Measurements from ENCODE around the gene ANXA6.

The ANXA6 gene

DNA sequence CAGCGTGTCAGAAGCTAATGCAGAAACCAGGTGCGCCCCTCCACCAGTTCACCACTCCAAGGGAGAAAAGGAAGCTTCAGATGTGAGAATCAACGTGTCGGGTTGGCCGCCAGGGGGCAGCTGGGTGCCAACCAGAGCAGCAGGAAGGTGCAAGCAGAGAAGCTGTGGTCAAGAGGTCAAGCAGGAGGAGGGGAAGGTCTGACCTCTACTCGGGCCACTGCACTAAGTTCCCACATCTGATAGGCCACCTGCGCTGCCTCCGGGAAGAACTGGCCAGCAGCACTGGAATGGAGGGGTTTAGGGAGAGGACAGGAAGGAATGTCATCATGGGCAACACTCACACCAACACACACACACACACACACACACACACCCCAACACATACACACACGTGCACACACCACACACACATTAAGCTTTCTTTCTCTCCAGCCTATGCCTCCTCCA, 31.4 kb downstream of the ANXA6 start:
- peak; percentile 18 to 27 for DNase-seq

DNA sequence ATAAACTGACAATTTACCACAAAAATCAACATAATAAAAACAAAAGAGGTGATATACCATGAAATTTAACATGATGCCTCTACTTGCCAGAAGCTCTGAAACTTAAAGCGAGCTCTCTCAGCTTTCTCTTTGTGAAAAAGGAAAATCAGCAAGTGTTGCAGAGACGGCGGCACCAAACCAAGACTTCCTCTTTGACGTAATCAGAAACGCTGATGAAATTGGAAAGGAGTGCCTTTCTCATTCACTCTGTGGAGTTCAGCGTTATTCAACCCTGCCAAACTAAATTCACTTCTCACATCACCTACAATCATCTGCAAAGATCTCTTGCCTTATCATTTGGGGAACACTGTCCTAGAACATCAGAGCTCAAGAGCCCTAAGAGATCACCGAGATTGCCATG, 32.2 kb downstream of the ANXA6 start:
- DNase-seq = peak in 1 of 2 donors; percentile 34

DNA sequence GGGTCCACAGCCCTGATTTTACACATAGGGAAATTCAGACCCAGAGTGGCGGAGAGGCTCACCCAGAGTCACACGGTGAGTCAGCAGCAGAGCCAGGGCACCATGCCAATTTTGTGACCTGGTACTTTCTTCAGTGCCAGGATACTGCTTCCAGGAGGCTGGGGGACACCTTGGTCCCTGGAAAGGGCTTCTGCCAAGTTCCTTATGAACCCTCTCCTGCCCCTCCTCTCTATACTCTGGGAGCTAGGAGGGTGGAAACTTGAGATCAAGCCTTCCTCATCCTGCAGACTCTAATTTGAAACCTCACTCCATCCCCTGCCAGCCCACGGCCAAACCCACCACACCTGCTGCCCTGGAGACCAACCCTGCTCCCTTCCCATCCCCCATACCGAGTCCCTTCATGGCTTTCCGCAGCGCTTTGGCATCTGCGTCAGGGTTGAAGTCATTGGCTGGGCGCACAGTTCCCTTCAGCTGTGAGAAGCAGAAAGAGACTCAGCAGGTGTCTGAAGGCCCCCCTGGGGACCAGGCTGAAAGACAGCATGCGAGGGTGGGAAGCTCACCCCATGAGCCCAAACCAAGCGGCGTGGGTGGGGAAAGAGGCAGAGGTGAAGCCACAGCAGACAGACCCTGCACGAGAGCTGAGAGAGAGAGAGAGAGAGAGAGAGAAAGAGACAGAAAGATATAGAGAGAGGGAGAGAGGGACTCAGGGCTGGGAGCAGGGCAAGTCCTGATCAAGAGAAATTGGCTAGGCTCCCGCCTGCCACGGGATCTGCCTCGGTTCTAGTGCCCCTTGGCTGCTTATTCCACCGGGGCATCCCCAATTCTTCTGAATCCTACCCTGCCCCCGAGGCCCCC, 33.5 kb downstream of the ANXA6 start:
- peak in 1 of 2 donors; percentile 14 for DNase-seq

DNA sequence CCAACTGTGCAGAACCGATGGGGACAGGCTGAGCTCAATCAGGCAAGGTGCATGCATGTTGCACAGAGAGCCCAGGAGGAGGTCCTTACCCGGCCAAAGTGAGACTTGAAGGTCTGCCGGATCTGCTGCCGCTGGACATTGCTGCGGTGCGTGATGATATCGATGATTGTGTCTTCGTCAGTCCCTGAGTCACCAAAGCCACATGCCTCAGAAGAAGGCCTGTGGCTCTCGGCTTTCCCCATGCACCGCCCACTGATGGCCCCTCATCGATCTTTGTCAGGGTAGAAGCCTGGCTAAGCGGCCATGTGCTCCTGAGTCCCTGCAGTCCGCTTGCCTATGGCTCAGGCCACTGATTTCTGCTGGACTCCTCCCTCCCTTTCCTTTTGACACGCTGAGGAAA, 34.8 kb downstream of the ANXA6 start:
- no peak for DNase-seq

DNA sequence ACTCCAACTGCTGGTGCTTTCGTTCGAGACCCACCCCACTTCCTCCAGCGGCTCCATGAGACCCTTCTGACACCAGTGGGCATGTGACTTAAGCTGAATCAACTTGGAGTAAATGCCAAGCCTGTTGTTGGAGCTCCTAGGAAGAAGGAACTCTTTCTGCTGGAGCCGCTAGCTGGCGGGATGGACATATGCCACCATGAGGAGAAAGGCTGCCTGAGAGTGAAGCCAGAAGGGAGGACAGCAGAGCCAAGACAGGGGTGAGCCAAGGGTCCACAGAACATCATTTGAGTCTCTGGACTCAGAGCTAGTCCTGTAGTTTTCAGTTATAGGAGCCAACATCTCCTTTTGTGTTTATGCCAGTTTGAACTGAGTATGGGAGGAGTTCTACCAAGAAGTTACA, 35.9 kb downstream of the ANXA6 start:
- DNase-seq = no peak

DNA sequence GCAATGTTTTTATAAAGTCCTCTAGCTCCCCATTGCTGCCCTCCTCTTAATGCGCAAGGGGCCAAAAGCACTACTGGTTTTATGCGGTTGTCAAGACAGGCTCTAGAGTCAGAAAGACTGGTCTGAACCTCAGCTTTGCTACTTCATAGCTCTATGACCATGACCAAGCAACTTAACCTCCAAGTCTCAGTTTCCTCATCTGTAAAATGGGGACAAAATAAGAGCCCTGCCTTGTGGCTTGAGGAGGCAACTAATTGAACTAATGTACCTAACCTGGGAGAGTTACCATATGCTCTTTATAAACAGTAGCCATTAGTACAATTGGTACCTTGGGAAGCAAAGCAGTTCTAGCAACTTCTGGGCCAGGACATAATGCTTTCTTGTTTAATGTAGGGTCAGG, 36.5 kb downstream of the ANXA6 start:
- no peak for DNase-seq

DNA sequence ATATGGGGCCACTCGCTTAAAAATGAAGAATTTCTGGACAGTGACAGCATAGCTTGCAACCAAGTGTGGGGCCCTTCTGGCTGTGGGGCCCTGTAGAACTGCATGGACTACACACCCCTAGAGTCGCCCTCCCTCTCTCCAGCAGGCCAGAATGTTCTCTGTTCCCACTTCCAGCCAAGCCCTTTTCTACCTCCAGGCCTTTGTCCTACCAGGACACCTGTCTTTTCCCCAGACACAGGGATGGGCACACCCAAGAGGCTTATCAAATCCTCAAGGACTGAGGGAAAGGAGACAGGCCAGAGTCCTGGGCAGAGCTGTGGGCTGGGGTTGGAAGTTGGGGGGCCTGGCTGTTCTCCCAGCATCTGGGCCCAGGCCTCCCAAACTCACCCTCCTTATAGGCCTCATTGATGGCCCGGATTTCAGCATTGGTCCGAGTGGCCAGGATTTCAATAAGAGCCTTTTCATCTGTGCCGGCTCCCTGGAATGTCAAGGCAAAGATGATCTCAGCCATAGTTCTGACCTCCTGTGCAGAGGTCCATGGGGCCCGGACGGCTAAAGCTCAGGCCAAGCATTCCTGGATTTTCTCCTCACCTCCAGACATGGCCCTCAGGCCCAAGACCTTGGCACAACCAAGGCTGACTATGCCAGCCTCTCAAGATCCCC, 38.5 kb downstream of the ANXA6 start:
- DNase-seq = no peak

DNA sequence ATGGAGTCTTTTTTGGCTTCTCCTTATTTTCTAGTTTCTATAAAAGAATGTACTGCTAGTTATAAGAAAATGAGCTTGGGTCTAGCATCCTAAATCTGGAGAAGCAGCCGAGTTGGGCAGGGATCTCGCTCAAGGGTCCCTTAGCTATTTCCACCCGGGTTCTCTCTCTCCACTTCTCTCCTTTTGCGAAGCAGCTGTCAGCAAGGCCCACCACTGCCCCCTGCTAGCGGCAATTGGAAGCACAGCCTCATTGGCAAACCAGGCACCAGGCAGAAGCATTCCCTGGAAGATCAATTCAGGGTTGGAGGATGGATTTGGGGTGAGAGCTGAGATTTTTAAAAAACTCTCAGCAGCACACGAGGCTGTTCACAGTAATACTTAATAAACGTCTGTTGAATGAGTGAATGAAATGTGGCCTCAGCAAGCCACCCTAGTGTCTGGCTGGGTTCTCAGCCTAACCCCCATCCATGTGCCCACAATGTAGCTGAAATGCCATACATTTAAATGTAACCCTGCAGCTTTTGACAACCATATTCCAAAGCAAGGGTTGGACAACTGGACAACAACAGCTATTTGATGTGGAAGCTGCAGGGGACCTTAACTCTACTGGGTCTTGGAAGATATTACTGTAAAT, 42.2 kb downstream of the ANXA6 start:
- peak; percentile 31 to 58 for DNase-seq

DNA sequence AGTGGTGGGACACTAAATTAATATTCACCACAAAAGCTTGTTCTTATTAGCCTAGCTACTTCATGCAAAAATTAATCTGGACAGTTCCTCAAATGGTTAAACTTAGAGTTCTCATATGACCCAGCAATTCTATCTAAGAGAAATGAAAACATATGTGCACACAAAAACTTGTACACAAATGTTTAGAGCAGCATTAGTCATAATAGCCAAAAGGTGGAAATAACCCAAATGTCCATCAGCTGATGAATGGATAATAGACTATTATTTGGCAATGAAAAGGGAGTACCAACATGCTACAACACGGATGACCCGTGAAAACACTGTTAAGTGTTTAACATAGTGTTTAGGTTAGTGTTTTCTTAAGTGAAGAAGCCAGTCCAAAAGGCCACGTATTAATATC, 43.9 kb downstream of the ANXA6 start:
- no peak for DNase-seq

DNA sequence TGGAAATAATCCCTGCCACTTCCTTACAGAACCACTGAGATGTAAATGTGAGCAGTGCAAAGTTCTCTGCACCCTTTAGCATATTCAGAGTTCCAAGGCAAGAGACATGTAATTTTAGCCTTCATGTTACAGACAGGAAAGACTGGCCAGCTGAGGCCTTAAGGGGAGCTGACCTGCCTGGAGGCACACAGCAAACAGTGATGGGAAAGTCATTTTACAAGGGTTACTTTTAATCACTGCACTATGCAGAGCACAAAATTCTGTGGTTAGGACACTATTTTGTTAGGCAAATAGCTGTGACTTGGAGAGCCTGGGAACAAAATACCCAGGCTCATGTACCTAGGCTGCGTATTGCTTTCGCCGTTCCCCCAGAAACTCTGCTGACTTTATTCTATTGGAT, 46.6 kb downstream of the ANXA6 start:
- no peak for DNase-seq

DNA sequence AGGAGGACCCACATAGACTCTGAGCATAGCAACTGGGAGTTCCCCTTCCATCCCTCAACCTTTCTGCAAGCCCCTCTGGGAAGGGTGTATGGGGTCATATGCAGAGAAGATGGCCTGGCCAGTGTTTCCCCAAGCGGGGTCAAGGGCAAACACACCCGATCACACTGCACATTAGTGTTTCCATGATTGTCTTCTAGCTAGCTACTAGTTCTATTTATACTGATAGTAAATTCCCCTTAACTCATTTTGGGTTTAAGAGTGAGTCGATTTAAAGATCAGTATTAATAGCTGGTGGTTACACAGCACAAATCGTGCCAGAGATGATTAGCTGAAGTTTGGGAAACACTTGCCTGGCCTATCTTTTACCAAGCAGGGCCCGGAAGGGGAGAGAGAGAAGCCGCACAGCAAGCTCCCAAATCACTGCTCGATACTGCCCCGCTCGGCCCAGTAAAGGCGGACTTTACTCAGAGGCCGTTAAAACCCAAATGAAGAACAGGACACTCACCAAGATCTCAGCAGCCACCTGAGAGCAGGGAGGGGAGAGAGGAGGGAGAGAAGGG, 47.4 kb downstream of the ANXA6 start:
- DNase-seq = no peak

DNA sequence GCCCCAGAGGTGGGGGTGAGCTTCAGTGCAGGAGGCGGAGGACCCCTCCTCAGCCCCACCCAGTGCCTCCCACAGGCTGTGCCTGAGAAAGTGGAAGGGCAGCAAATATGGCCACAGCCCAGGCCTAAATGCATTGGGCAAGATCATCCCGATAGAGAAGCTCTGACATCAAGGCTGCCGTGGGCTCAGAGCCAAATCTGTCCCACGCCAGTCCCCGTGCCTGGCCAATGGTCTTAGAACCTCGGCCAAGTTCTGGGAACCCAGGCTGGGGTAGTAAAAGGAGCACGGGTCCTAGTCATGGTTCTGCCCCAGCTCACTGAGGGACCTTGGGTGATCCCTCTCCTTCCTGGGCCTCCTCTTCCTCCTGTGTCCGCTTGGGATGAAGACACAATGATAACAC, 49.0 kb downstream of the ANXA6 start:
- no peak for DNase-seq

DNA sequence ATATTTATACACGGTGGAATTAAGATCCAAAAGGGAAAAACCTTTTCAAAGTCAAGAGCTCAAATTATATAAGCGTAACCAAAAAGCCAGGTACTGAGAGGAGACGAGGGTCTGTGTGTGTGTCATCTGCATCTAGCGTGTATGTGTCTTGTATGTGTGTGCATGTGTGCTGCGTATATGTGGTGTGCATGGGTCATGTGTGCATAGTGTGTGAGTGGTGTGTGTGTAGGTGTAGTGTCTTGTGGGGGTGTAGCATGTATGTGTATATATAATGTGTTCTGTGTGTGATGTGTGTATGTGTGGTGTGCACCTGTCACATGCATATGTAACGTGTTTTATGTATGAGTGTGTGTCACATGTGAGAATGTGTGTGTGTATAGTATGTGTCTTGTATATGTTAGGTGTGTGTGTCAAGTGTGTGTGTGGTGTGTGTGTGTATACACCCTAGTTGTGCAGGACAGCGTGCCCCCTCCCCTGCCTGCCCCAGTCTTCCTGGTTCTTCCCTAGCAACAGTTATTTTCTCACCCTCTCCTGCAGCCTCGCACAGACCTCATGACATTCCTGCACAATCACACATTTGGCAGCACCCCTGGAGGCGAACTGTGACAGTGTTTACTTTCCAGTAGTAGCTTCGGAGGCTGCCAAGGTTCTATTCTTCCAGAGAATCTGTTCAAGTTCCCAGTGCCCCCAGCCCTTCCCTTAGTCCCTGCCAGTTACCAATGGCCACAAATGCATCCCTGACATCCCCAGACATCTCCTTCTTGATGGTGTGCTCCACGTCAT, 49.6 kb downstream of the ANXA6 start:
- DNase-seq = no peak

DNA sequence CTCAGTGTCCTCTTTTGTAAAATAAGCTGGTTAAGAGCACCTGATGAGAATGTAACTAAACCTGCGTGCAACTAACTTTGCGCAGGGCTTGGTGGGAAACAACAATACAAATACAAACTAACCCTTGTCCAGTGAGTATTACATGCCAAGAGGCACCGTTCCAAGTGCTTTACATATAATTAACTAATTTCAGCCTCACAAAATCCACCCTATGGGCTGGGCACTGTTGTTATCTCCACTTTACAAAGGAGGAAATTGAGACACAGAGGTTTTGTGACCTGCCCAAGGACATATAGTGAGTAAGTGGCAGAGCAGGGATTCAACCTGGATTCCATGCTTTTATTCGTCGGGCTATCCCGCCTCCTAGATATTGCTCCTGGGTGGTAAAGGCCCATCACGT, 50.5 kb downstream of the ANXA6 start:
- no peak for DNase-seq

DNA sequence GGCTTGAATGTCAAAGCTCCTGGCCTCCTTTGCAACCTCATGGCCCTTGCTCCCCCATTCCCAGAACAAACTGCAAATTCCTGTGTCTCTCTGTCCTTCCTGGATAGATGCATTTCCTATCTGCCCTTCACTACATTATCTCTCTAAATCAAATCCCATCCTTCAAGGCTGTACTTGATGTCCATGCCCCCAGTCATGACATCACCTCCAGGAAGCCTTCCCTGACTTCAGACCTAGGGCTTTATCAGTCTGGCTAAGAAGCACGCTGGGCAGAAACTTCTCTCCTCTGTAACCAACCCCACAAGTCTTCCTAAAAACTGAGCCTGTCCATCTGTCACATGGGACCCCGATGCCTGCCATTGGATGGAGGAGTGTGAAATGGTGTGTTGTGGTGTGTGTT, 51.1 kb downstream of the ANXA6 start:
- no peak for DNase-seq

DNA sequence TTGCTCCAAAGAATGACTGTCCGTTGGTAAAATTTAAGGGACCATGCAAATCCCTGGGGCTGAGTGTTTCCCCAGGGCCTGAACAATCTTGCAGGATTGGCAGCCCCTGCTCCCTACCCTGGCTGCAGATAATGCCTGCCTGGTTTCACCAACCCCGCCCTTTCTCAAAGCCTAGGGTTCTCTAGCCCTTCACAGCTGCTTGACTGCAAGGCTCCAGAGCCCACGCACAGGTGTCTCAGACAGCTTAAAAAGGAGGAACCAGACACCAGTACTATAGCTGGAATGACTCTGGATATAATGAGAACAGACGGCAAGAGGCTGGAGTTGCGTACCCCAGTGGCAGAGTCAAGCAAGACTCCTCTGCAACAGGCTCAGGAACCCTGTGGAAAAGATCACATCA, 51.5 kb downstream of the ANXA6 start:
- DNase-seq = no peak

DNA sequence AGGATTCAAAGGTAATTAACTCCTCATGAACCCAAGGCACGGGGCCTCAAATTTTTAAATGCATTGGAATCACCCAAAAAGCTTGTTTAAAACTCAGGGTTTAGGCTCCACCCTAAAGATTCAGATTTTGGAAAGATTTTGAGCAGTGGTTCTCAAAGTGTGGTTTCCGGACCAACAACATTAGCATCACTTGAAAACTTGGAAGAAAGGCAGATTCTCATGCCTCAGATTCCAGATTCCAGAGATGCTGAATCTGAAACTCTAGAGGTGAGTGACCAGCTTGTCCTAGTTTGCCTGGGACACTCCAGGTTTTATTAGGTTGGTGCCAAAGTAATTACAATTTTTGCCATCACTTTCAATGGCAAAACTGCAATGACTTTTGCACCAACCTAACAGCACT, 52.0 kb downstream of the ANXA6 start:
- DNase-seq = no peak

DNA sequence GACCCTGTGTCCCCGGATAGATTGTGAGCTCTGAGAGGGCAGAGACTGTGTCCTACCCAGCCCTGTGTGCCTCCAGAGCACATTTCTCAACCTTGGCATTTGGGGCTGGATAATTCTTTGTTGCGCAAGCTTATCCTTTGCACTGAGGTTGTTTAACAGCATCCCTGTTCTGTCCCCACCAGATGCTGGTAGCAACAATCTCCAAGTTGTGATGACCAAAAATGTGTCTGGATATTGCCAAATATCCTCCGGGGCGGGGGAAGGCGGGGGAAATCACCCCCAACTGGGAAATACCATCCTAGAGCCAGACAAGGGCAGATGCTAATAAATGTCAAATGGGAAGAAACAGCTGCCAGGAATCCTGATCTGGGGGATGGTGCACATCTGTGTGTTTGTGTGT, 52.8 kb downstream of the ANXA6 start:
- no peak for DNase-seq

DNA sequence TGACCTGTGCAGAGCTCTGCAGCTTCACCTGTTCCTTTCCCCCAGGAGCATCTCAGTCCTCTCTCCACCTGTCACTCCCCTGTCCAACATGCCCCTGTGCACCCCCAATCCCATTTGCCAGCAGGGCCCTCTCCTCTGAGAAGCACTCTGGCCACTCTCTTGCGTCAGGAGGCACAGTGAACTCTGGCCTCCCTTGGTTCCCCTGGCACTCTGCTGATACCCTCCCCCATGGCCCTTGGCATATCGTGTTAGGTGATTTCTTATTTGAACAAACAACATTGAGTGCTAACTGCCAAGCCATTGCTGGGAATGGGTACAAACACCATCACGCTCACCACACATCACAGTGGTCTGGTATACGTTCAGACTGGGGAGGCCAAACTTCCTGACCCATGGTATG, 55.8 kb downstream of the ANXA6 start:
- DNase-seq = no peak

DNA sequence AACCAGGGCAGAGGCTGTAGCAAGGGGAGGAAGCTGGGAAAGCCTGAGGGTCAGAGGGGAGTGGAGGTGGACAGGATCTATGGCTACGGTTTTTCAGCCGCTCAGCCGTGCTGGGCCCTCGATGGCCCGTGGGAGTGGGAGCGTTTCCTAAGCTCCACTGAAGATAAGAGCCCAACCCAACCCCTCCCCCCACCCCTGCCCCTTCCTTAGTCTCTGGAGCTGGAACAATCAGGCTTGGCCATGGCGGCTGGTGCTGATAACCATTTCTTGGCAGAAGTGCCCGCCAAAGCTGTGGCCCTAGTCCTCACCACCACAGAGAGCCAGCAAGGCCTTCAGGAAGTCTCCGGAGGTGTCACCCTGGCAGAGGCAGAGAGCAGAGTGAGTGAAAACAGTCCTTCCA, 56.4 kb downstream of the ANXA6 start:
- DNase-seq = no peak

DNA sequence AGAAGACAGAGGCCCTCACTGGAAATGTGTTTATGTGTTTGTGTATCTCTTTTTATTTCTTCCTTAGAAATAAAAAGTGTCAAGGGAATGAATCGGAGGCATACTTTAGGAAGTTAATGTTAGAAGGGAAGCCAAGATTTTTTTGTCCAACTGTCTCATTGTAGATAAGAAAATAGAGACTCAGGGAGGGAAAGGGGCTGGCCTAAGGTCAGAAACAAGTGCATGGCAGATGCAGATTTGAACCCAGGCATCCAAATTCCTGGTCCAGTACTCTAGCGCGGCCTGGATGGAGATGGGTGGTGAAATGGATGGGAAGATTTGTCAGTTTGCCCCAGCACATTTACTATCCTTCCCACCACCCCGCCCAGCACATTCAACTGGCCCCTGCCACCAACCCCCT, 56.9 kb downstream of the ANXA6 start:
- DNase-seq = no peak

DNA sequence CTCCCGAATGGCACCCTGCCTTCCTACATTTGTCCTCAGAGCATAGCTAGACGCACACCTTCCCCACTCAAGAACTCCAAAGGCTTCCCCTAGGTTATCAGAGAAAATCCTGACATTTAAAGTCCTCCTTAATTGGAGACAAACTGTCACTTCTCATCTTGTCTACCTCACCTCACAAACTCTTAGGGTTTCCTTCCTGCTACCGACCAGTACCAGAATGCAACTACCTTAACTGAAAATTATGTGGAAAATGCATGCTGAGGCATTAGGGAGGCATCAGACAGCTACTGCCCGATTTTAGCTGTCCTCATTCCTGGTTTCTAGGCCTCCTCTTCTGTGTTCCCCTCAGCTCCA, 58.8 kb downstream of the ANXA6 start:
- DNase-seq = no peak

All from bone marrow (tissue), 2 donors.